Cardiac fibroblast (primary cell): ENCODE data around the gene CMYA5.

Experiments
- DNase-seq, 2 donors: peaks; one replicate each; pipeline versions ENCODE4 v3.0.0 to v3.0.0-alpha.2; 2010; ENCODE audit warnings: low read depth in 2 of 2
- H3K4me3 ChIP-seq, 2 donors: replicated peaks in 1 of 2; 1 replicate in 1 of 2; 2 replicates in 1 of 2; pipeline ENCODE4 v1.5.1; 2011; ENCODE audit warnings: low read depth in 2 of 2, low read length in 2 of 2, mild to moderate bottlenecking in 2 of 2, moderate library complexity in 1 of 2
- TF ChIP-seq, protein P1 (sequence below): IDR thresholded peaks from one replicate; pipeline ENCODE4 v1.5.1; 2011; ENCODE audit warnings: low read depth, mild to moderate bottlenecking, low read length, inconsistent platforms

The CMYA5 gene

GRCh38 chr5:79843450-79844388 lies 154.1 kb downstream of the CMYA5 start:
- no peak overlapping the region for H3K4me3 ChIP-seq
- no peak for DNase-seq
- TF ChIP-seq, protein P1, sequence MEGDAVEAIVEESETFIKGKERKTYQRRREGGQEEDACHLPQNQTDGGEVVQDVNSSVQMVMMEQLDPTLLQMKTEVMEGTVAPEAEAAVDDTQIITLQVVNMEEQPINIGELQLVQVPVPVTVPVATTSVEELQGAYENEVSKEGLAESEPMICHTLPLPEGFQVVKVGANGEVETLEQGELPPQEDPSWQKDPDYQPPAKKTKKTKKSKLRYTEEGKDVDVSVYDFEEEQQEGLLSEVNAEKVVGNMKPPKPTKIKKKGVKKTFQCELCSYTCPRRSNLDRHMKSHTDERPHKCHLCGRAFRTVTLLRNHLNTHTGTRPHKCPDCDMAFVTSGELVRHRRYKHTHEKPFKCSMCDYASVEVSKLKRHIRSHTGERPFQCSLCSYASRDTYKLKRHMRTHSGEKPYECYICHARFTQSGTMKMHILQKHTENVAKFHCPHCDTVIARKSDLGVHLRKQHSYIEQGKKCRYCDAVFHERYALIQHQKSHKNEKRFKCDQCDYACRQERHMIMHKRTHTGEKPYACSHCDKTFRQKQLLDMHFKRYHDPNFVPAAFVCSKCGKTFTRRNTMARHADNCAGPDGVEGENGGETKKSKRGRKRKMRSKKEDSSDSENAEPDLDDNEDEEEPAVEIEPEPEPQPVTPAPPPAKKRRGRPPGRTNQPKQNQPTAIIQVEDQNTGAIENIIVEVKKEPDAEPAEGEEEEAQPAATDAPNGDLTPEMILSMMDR: no peak

GRCh38 chr5:79844571-79844970 lies 154.9 kb downstream of the CMYA5 start:
- no peak overlapping the region for H3K4me3 ChIP-seq
- DNase-seq: no peak
- TF ChIP-seq, protein P1: no peak

DNA sequence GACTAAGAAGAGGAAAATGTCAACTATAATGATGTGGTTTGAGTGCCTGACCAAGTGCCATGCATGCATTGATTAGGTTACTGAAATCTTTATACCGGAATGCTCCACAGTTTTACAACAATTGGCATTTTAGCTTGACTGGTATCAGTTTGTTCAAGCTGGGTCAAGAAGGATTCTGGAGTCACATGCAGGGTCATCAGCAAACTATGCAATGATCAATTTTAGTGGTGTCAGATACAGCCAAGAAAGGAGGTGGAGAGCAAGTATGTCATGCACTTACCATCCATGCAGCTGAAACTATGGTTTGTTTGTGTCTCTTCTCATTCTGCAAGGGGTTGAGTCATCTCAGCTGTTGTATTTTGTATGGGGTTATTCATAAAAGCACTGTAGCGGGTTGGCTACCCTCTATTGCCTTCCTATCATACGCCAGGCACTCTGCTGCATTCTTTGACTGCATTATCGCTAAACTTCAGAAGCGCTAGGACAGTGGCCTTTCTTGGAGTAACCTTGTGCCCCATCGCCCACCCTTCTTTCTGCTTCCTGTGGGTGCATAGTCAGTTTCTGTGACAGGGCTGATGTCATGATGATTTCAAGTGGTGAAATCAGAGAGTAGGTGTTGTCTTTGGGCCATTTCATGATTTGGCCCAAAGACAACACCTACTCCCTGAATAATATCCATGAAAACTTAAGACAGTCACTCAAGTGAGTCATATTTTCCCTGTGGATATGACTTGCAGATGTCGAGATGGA lies 156.0 kb downstream of the CMYA5 start:
- peak; percentile 44 to 62 for DNase-seq
- H3K4me3 ChIP-seq: no peak overlapping the region
- TF ChIP-seq, protein P1: no peak

- no peak overlapping the region for H3K4me3 ChIP-seq
- TF ChIP-seq, protein P1: no peak
- no peak for DNase-seq
These were observed 156.5 kb downstream of the CMYA5 start for GRCh38 chr5:79846198-79846521.

DNA sequence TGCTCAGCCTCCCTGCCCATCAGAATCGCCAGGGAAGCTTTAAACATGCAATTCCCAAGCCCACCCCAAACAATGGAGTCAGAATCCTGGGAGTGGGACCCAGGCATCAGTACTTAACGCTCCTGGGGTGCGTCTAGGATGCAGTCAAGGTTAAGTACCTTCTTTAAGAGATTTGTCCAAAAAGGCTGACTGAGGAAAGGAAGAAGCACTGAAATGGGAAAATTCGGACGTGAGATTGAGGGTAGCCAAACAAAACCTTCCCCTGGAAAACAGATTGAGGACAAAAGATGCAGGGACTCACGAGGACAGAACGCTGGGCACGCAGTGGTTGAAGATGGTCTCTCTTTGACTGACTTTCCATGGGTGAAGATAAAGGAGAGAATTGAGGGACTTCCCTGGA lies 157.9 kb downstream of the CMYA5 start:
- H3K4me3 ChIP-seq: no peak overlapping the region
- no peak for DNase-seq
- TF ChIP-seq, protein P1: no peak

DNA sequence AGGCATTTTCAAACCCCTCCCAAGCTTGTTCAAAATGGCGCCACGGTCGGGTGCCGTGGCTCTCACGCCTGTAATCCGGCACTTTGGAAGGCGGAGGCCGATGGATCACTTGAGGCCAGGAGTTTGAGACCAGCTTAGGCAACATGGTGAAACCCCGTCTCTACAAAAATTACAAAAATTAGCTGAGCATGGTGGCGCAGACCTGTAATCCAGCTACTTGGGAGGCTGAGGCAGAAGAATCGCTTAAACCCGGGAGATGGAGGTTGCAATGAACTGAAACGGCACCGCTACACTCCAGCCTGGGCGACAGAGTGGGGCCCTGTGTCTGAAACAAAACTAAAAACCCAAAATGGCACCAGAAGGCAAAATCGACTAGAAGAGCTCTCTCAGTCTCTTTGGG lies 159.4 kb downstream of the CMYA5 start:
- no peak overlapping the region for H3K4me3 ChIP-seq
- TF ChIP-seq, protein P1: no peak
- DNase-seq: no peak
